H54 (cell line): Measurements from ENCODE around the gene CXCL8.

Experiments used
- DNase-seq: peaks from one replicate; pipeline ENCODE4 v3.0.0; 2011; ENCODE audit warnings: low spot score, mixed read lengths; ENCODE audit not compliant: insufficient read length
- FAIRE-seq: peaks from 3 replicates; lab custom pipeline; 2011; peaks lifted over from hg19 to GRCh38; lab: Jason Lieb, UNC
- POLR2A ChIP-seq: IDR thresholded peaks from 2 replicates; pipeline ENCODE4 v1.6.1; 2011; ENCODE audit warnings: low read depth, mild to moderate bottlenecking, low read length

Gene CXCL8

GRCh38 chr4:73727685-73728084 lies 12.7 kb upstream of the CXCL8 start:
- TF ChIP-seq POLR2A = no peak
- FAIRE-seq (no peak), DNase-seq (no peak)

GRCh38 chr4:73728091-73728741 lies 12.2 kb upstream of the CXCL8 start:
- FAIRE-seq = no peak
- no peak for TF ChIP-seq POLR2A
- no peak for DNase-seq

- DNase-seq (no peak), FAIRE-seq (no peak)
- no peak for TF ChIP-seq POLR2A
Observed at GRCh38 chr4:73729534-73730165, 10.7 kb upstream of the CXCL8 start.

DNA sequence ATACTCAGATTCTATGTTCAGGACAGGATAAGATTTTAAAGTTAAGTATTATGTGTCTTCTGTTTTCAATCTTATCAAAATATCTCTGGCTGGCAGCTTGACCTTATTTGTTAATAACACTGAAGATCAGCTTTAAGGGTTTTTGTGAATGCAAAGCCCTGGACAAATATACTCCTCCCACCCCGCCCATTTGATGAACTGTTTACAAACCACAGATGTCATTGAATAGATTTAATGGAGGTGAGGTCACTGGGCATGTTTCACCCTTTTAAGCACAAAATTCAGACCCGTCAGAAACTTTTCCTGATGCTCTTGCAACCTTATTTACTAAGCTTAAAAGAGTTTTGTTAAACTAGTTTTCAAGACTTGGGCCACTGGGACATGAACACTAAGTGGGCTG lies 10.1 kb upstream of the CXCL8 start:
- TF ChIP-seq POLR2A = no peak
- DNase-seq = no peak
- FAIRE-seq = no peak

DNA sequence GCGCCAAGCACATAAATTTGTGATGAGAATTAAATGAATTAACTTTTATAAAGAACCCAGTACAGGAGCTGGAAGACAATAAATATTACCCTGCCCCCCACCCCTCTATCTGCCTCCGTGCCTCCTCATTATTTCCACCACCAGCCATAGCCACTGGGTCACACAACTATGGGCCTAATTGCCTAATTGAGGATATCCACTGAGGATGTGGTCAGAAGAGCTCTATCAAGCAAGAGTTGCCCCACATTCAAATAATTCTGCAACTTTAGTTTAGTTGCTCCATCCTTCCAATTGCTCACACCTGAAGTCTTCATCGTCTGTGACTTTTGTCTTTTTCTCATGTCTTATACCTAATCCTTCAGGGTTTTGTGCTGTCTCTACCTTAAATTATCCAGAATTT lies 9.5 kb upstream of the CXCL8 start:
- no peak for DNase-seq
- no peak for FAIRE-seq
- no peak for TF ChIP-seq POLR2A

DNA sequence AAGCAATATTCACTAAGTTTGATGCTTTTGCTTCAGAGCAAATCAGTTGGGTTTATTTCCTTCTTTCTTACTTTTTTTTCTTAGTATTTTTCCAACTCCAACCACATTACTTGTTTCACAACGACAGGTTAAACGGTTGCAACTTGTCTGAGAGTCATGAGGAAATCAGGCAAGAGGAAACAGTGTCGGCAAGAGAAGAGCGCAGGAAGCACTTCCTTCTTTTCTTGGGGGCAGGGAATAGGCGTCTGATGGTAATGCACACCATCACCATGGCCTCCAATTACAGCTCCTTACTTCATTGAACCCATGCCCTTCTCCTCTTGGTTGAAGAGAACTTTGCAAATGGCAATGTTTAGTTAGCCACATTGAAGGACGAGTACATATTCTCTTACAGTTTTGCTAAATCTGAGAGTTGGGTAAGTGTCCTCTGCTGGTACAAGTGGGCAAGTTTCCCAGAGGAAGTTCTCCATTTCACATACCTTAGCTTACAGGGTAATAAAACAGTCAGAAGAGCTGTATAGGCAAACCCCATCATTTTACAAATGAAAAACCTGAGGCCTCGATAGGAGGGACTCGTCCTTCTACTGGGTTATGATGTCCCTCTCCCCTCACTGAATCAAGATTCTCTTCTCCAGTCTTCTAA lies 8.3 kb upstream of the CXCL8 start:
- no peak for FAIRE-seq
- no peak for DNase-seq
- no peak for TF ChIP-seq POLR2A

- FAIRE-seq (no peak), DNase-seq (no peak)
- TF ChIP-seq POLR2A = no peak
Observed at GRCh38 chr4:73732759-73733431, 7.5 kb upstream of the CXCL8 start.

GRCh38 chr4:73734530-73735001 lies 5.8 kb upstream of the CXCL8 start:
- no peak for TF ChIP-seq POLR2A
- FAIRE-seq (no peak), DNase-seq (no peak)

- DNase-seq = no peak
- TF ChIP-seq POLR2A = no peak
- peak; percentile 15 for FAIRE-seq
Observed at GRCh38 chr4:73735231-73735630, 5.1 kb upstream of the CXCL8 start.

GRCh38 chr4:73741031-73741749 lies 821 bp downstream of the CXCL8 start:
- TF ChIP-seq POLR2A = no peak
- FAIRE-seq (no peak), DNase-seq (no peak)

- DNase-seq (no peak), FAIRE-seq (no peak)
- TF ChIP-seq POLR2A = no peak
Observed at GRCh38 chr4:73741750-73742489, 1.6 kb downstream of the CXCL8 start.

GRCh38 chr4:73742490-73743160 lies 2.3 kb downstream of the CXCL8 start:
- DNase-seq (no peak), FAIRE-seq (no peak)
- TF ChIP-seq POLR2A = no peak

DNA sequence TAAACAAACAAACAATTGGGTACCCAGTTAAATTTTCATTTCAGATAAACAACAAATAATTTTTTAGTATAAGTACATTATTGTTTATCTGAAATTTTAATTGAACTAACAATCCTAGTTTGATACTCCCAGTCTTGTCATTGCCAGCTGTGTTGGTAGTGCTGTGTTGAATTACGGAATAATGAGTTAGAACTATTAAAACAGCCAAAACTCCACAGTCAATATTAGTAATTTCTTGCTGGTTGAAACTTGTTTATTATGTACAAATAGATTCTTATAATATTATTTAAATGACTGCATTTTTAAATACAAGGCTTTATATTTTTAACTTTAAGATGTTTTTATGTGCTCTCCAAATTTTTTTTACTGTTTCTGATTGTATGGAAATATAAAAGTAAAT lies 2.9 kb downstream of the CXCL8 start:
- FAIRE-seq (no peak), DNase-seq (no peak)
- TF ChIP-seq POLR2A = no peak
